ENCODE data around the gene FANCC. TPM values are rescaled to one million over a fixed set of nuclear protein-coding genes. Genes with fewer than 3 reads are reported as not detected.
A peak's percentile ranks its signal among the peaks of the same experiment; 100 is the strongest.

The FANCC gene
- total and polyA plus RNA-seq, 2 of the 13 experiments (the other 11 are each of a cell fraction or from before 2014, with no cell fraction given) = 7.4 to 8.6 TPM

GRCh38 chr9:95317119-95317892 lies at the start of gene FANCC (continued):
- TF ChIP-seq ZKSCAN8 (CRISPR knock-in tag; IDR thresholded peaks at IDR 0.05; ENCODE audit: borderline replicate concordance) = no peak
- 0 out of 2 replicates have a peak, but pooled peaks have one; percentile 37 for TF ChIP-seq SNAI1 (CRISPR knock-in tag; IDR thresholded peaks at IDR 0.05; ENCODE audit: borderline replicate concordance)
- TF ChIP-seq ZNF333 (CRISPR knock-in tag; IDR thresholded peaks at IDR 0.05; ENCODE audit: borderline replicate concordance) = peak; percentile 51; the same call in 1 of the 2 replicates
- TF ChIP-seq ZNF674 (CRISPR knock-in tag; IDR thresholded peaks at IDR 0.05; ENCODE audit: low read depth) = no peak
- peak; percentile 70 for TF ChIP-seq MXD4 (CRISPR knock-in tag; IDR thresholded peaks at IDR 0.05)
- TF ChIP-seq, protein P1, sequence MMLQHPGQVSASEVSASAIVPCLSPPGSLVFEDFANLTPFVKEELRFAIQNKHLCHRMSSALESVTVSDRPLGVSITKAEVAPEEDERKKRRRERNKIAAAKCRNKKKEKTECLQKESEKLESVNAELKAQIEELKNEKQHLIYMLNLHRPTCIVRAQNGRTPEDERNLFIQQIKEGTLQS (CRISPR knock-in tag; IDR thresholded peaks at IDR 0.05) = peak; percentile 54; the same call in 1 of the 2 replicates
- TF ChIP-seq ZNF225 (CRISPR knock-in tag; IDR thresholded peaks at IDR 0.05) = peak; percentile 61; the same call in 1 of the 2 replicates
- no peak for TF ChIP-seq ZNF746 (CRISPR knock-in tag; IDR thresholded peaks at IDR 0.05)
- TF ChIP-seq ZMAT5 (CRISPR knock-in tag; IDR thresholded peaks at IDR 0.05; ENCODE audit: borderline replicate concordance, low read depth) = no peak
- TF ChIP-seq PHF8 (CRISPR knock-in tag; IDR thresholded peaks at IDR 0.05) = peak; percentile 96
- no peak for TF ChIP-seq ZBTB46 (CRISPR knock-in tag; IDR thresholded peaks at IDR 0.05; ENCODE audit: borderline replicate concordance)
- TF ChIP-seq MAFF (IDR thresholded peaks at IDR 0.05; ENCODE audit: low read depth, low read length) = peak; percentile 0; the same call in 1 of the 2 replicates
- TF ChIP-seq ZNF12 (CRISPR knock-in tag; IDR thresholded peaks at IDR 0.05) = no peak
- TF ChIP-seq, protein P2, sequence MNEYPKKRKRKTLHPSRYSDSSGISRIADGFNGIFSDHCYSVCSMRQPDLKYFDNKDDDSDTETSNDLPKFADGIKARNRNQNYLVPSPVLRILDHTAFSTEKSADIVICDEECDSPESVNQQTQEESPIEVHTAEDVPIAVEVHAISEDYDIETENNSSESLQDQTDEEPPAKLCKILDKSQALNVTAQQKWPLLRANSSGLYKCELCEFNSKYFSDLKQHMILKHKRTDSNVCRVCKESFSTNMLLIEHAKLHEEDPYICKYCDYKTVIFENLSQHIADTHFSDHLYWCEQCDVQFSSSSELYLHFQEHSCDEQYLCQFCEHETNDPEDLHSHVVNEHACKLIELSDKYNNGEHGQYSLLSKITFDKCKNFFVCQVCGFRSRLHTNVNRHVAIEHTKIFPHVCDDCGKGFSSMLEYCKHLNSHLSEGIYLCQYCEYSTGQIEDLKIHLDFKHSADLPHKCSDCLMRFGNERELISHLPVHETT (CRISPR knock-in tag; conservative IDR thresholded peaks at IDR 0.05) = peak; percentile 80
- peak; percentile 58; the same call in 1 of the 2 replicates for TF ChIP-seq ZNF343 (CRISPR knock-in tag; IDR thresholded peaks at IDR 0.05)
- TF ChIP-seq GATAD2A (CRISPR knock-in tag; IDR thresholded peaks at IDR 0.05) = no peak
- TF ChIP-seq TCF7L2 (IDR thresholded peaks at IDR 0.05; ENCODE audit: low read depth, low read length) = no peak
- no peak for TF ChIP-seq SMARCE1 (IDR thresholded peaks at IDR 0.05; ENCODE audit: borderline replicate concordance)
- no peak for TF ChIP-seq ZNF629 (CRISPR knock-in tag; conservative IDR thresholded peaks at IDR 0.05)
- TF ChIP-seq, protein P3, sequence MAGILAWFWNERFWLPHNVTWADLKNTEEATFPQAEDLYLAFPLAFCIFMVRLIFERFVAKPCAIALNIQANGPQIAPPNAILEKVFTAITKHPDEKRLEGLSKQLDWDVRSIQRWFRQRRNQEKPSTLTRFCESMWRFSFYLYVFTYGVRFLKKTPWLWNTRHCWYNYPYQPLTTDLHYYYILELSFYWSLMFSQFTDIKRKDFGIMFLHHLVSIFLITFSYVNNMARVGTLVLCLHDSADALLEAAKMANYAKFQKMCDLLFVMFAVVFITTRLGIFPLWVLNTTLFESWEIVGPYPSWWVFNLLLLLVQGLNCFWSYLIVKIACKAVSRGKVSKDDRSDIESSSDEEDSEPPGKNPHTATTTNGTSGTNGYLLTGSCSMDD (CRISPR knock-in tag; IDR thresholded peaks at IDR 0.05) = no peak
- TF ChIP-seq ZNF33B (CRISPR knock-in tag; IDR thresholded peaks at IDR 0.05) = no peak
- TF ChIP-seq HNRNPUL1 (IDR thresholded peaks at IDR 0.05; ENCODE audit: low read depth, low read length) = 0 out of 2 replicates have a peak, but pooled peaks have one; percentile 9
- TF ChIP-seq, protein P4, sequence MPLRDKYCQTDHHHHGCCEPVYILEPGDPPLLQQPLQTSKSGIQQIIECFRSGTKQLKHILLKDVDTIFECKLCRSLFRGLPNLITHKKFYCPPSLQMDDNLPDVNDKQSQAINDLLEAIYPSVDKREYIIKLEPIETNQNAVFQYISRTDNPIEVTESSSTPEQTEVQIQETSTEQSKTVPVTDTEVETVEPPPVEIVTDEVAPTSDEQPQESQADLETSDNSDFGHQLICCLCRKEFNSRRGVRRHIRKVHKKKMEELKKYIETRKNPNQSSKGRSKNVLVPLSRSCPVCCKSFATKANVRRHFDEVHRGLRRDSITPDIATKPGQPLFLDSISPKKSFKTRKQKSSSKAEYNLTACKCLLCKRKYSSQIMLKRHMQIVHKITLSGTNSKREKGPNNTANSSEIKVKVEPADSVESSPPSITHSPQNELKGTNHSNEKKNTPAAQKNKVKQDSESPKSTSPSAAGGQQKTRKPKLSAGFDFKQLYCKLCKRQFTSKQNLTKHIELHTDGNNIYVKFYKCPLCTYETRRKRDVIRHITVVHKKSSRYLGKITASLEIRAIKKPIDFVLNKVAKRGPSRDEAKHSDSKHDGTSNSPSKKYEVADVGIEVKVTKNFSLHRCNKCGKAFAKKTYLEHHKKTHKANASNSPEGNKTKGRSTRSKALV (CRISPR knock-in tag; IDR thresholded peaks at IDR 0.05) = no peak
- TF ChIP-seq ZNF556 (CRISPR knock-in tag; IDR thresholded peaks at IDR 0.05; ENCODE audit: borderline replicate concordance) = peak; percentile 67; the same call in 1 of the 2 replicates
